Spinal cord (tissue), 10 donors: ENCODE measurements around the gene RSPO4. TPM values are rescaled to one million over a fixed set of nuclear protein-coding genes. Genes with fewer than 3 reads are reported as not detected.

ENCODE experiments used
- DNase-seq, 6 donors: peaks; one replicate each; pipeline versions ENCODE4 v3.0.0 to v3.0.0-alpha.2; 2013 to 2015; ENCODE audit warnings: low spot score in 6 of 6, low read depth in 4 of 6
- H3K27ac ChIP-seq: one replicate; pipeline ENCODE4 v1.5.1; 2013; ENCODE audit warnings: low read depth, low read length, control low read depth
- H3K27me3 ChIP-seq: one replicate; pipeline ENCODE4 v1.6.1; 2013; ENCODE audit warnings: low read length; ENCODE audit not compliant: control insufficient read depth, insufficient read depth
- H3K36me3 ChIP-seq: one replicate; pipeline ENCODE4 v1.6.1; 2013; ENCODE audit warnings: low read length; ENCODE audit not compliant: control insufficient read depth, insufficient read depth
- H3K4me1 ChIP-seq: one replicate; pipeline ENCODE4 v1.6.1; 2013; ENCODE audit warnings: low read length; ENCODE audit not compliant: control insufficient read depth, insufficient read depth
- H3K4me3 ChIP-seq: one replicate; pipeline ENCODE4 v1.5.1; 2013; ENCODE audit warnings: low read depth, low read length, control low read depth
- H3K9me3 ChIP-seq: one replicate; pipeline ENCODE4 v1.6.1; 2013; ENCODE audit warnings: low read length; ENCODE audit not compliant: control insufficient read depth, insufficient read depth
- WGBS: methylation state at CpG from one replicate; pipeline ENCODE4 v1.1.5; 2013; ENCODE audit warnings: missing lambda C conversion rate; ENCODE audit not compliant: insufficient coverage; 5-methylcytosine and 5-hydroxymethylcytosine counted together
- polyA plus RNA-seq, 2 donors: library from polyadenylated mRNA; unstranded; fragments of 120-200 nt; gene quantifications; one replicate each; pipeline ENCODE4 v1.2.1, GENCODE V29; 2013; ENCODE audit not compliant: insufficient read length in 2 of 2
- total RNA-seq, 2 donors: library from RNA; depleted of rRNA in 1 of 2; stranded (reverse); fragments of 120-200 nt in 1 of 2; fragments of >200 nt in 1 of 2; gene quantifications; one replicate each; pipeline versions ENCODE4 v1.2.3 to v1.2.4, GENCODE V29; 2013 to 2014
- donor health status: healthy.

The RSPO4 gene
- total and polyA plus RNA-seq, 4 donors: 0.39 to 7.8 (median 4.2) TPM

DNA sequence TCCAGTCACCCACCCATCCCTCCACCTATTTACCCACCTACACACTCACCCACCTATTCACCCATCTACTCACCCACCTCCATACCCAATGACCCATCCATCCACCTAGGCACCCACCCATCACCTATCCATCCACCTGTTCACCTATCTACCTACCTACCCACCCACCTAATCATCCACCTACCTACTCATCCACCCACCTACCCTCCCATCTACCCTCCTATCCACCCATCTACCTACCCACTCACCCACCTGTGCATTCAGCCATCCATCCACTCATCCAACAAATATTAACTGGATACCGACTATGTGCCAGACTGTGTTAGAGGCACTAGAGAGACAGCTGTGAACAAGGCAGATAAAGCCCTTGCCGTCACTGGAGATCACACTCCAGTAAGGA lies 40.3 kb downstream of the RSPO4 start:
- no peak overlapping the region for H3K4me3 ChIP-seq
- WGBS: 70% methylated on average over 1 of the region's 2 CpGs
- no peaks in the 10 kb centered on the region for H3K27me3 ChIP-seq
- no peak overlapping the region for H3K27ac ChIP-seq
- H3K36me3 ChIP-seq: peaks cover 3% of the 10 kb centered on the region
- no peak for DNase-seq
- H3K9me3 ChIP-seq: no peaks in the 10 kb centered on the region
- peaks cover 3% of the 10 kb centered on the region for H3K4me1 ChIP-seq

DNA sequence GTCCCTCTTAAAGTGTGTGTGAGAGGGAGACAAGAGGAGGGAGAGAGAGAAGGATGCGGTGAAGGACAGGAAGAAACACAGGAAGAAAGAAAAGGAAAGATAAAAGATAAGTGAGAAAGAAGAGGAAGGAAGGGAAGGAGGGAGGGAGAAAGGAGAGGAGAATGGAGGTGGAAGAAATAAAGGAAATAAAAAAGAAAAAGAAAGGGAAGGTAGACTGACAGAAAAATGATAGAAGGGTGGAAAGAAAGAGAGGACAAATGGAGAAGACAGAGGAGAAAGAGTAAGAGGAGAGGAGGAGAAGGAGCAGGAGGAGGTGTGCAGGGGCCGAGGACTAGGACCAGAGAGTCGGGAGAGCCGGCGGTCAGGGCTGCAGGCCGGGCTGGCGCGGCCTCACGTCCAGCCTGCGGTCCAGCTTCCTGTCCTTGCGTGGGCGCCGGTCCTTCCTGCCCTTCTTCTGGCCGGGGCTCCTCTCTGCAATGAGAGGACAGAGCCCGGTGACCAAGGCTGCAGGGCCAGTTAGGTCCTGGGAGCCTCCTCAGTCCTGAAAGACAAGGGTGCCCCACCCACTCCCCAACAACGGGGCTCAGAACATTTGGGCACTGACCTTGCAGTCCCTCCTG lies 42.0 kb downstream of the RSPO4 start:
- 89% methylated on average over 16 of the region's 16 CpGs for WGBS
- Histone ChIP-seq H3K36me3 (peaks cover 3% of the 10 kb centered on the region), H3K27me3 (no peaks in the 10 kb centered on the region), H3K9me3 (no peaks in the 10 kb centered on the region), H3K27ac (no peak overlapping the region), H3K4me1 (peaks cover 7% of the 10 kb centered on the region), H3K4me3 (no peak overlapping the region)
- DNase-seq: no peak

DNA sequence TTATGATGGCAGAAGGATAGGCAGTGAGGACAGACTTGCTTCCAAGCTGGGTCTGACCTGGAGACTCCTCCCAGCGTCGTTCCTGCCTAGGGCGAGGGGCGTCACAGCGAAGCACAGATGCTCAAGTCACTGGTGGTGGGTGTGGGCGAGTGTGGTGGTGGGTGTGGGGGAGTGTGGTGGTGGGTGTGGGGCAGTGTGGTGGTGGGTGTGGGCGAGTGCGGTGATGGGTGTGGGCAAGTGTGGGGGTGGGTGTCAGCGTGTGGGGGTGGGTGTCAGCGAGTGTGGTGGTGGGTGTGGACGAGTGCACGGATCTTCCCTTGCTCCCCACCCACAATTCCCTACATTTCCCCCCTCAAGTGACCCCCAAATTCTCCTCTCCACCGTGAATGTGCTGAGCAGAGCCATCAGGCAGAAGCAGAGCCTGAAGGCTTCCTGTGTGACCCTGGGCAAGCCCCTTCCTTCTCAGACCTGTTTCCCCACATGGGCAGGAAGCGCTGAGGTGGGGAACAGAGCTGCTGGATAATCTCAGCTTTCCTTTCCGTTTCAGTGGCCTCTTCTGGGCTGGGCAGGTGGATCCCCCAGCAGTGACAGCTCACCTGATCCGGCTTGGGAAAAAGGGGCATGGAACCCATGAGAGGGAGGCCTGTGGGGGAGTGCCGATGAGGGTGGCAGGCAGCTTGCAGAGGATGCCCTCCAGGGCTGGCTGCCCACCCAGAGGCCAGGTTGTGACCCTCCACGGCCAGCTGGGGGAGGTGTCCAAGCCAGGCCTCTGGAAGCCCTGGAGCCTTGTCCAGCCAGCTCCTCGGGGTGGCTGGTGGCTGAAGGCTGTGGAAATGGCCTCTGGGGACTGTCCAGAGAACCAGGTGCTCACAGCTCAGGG lies 42.9 kb downstream of the RSPO4 start:
- 69% methylated on average over 12 of the region's 19 CpGs for WGBS
- peaks cover 3% of the 10 kb centered on the region for H3K36me3 ChIP-seq
- H3K27me3 ChIP-seq: no peaks in the 10 kb centered on the region
- H3K27ac ChIP-seq: no peak overlapping the region
- H3K9me3 ChIP-seq: no peaks in the 10 kb centered on the region
- no peak for DNase-seq
- no peak overlapping the region for H3K4me3 ChIP-seq
- peaks cover 7% of the 10 kb centered on the region for H3K4me1 ChIP-seq

DNA sequence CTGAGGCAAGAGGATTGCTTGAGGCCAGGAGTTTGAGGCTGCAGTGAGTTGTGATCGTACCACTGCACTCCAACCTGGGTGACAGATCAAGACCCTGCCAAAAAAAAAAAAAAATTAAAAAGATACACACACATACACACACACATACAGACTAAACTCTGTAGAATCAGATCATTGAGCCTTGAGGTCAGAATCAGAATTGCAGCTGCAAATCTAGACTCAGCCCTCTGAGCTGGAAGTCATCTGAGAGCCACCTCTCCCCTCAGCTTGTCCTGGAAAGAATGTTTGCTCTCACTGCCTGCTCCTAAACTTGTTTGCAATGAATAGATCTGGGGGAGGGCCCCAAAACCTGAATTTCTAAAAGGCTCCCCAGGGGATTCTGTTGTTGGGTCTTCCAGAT lies 44.6 kb downstream of the RSPO4 start:
- Histone ChIP-seq H3K9me3 (no peaks in the 10 kb centered on the region), H3K4me3 (no peak overlapping the region), H3K27ac (no peak overlapping the region), H3K4me1 (peaks cover 7% of the 10 kb centered on the region), H3K36me3 (no peaks in the 10 kb centered on the region), H3K27me3 (no peaks in the 10 kb centered on the region)
- DNase-seq: no peak
- no CpG with 5 or more reads among the region's 1 CpG for WGBS

DNA sequence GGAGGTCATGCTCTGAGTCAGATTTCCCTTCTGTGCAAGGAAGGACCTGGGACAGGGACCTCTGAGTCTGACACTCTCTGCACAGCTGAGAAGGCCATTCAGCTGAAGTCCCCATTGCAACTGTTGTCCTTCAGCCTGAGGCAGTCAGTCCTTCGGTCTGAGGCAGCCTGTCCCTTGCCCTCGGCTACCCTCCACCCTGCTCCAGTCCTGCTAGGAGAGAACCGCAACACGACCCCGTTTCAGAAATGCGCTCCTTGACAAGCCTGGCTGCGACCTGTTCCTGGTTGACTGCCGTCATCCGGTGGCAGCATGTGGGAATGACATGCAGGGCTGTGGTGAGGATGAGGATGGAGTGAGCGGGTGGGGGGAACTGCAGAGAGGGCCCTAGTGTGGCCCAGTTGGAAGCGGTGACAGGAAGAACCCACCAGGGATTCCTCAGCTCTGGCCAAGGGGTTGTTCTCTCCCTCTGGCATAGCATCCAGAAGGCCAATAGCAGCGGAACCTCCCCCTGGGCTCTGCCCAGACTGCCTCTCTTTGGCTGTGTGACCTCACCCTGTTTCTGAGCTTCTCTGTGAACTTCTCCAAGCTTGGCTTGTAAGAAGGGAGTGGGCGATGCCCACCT lies 45.7 kb downstream of the RSPO4 start:
- Histone ChIP-seq H3K4me3 (no peak overlapping the region), H3K27ac (no peak overlapping the region), H3K27me3 (no peaks in the 10 kb centered on the region), H3K9me3 (no peaks in the 10 kb centered on the region), H3K36me3 (no peaks in the 10 kb centered on the region), H3K4me1 (peaks cover 6% of the 10 kb centered on the region)
- WGBS: 12% methylated on average over 11 of the region's 13 CpGs
- peak; percentile 26 to 92 (median 54) for DNase-seq

DNA sequence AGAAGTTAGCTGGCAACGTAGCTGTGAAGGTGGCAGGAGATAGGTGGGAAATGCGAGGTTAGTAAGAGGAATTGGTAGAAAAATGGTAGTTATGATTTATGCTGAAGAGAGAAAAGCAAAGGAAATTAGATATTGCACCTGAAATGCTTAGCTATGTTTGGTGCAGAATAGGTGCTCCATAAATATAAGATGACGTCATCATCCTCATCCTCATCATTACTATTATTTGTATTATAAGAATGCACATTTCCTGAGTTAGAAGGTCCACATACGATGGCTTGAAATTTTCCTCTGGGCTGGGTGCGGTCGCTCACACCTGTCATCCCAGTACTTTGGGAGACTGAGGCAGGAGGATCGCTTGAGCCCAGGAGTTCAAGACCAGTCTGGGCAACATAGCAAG lies 46.5 kb downstream of the RSPO4 start:
- WGBS: 85% methylated on average over 5 of the region's 7 CpGs
- Histone ChIP-seq H3K27me3 (no peaks in the 10 kb centered on the region), H3K27ac (no peak overlapping the region), H3K4me1 (peaks cover 4% of the 10 kb centered on the region), H3K4me3 (no peak overlapping the region), H3K36me3 (no peaks in the 10 kb centered on the region), H3K9me3 (no peaks in the 10 kb centered on the region)
- DNase-seq: no peak

DNA sequence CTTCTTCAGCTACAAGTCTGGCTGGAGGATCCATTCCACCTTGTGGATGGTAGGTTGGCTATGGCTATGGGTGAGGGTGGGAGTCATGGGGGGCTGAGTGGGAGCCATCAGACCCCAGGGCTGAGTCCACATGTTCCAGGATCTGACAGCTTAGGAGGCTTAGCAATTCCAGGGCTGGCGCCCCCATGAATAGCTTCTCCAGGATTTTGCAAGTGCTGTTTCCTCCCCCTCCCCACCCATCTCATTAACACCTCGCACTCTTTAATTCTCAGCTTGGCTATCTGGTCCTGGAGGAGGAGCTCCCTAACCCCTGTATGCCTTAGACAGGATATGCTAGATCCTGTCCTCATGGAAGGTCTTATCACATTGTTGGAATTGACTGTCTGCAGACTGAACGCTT lies 47.0 kb downstream of the RSPO4 start:
- H3K27me3 ChIP-seq: no peaks in the 10 kb centered on the region
- DNase-seq: no peak
- no peak overlapping the region for H3K4me3 ChIP-seq
- no peak overlapping the region for H3K27ac ChIP-seq
- H3K9me3 ChIP-seq: no peaks in the 10 kb centered on the region
- 25% methylated on average over 1 of the region's 3 CpGs for WGBS
- H3K36me3 ChIP-seq: no peaks in the 10 kb centered on the region
- H3K4me1 ChIP-seq: peaks cover 4% of the 10 kb centered on the region

DNA sequence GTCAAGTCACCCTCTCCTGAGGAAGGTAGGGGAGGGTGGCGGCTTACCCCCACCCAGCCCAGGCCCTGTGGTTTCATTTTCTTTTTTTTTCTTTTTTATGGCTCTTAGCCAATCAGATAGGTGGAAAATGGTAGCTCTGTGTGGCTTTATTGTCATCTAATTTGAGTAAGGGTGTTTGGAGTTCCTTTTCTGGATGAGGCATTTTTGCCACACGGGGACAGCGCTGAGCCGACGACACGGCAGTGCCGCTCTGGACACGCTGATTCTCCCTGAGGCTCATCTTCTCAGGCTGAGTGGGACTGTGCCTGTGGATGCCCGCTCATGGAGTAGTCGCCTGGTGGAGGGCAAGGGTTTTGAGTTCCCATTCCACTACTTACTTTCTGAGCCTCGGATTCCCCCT lies 48.4 kb downstream of the RSPO4 start:
- Histone ChIP-seq H3K9me3 (no peaks in the 10 kb centered on the region), H3K27me3 (no peaks in the 10 kb centered on the region), H3K4me1 (peaks cover 4% of the 10 kb centered on the region), H3K27ac (no peak overlapping the region), H3K4me3 (no peak overlapping the region), H3K36me3 (no peaks in the 10 kb centered on the region)
- no CpG with 5 or more reads among the region's 11 CpGs for WGBS
- peak in 1 of 6 donors; percentile 8 for DNase-seq

DNA sequence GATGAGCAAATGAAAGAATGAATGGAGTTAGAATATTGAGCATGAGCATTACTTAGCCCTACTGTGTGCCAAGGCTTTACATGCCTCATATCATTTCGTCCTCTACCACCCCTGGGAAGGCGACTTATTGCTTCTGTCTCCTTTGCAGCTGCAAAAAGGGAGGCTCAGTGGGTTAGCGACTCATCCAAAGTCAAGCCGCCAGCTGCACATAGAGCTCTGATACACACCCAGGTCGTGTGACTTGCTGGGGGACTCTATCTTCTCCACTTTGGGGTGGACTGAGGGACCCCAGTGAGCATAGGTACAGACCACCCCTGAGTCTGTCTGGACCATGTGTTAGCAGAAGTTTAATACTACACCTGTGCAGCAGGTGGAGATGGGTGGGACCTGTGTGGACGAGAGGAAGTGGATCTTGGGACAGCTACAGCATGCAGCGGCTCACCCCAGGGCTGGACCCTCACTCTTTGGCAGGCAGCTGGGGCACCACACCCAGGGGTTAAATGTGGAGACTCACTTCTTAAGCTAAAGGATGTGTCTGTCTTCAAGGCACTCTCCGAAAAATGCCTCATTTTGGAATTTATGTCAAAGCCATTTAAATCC lies 49.8 kb downstream of the RSPO4 start:
- Histone ChIP-seq H3K27ac (no peak overlapping the region), H3K27me3 (no peaks in the 10 kb centered on the region), H3K4me1 (peaks cover 4% of the 10 kb centered on the region), H3K9me3 (no peaks in the 10 kb centered on the region), H3K4me3 (no peak overlapping the region), H3K36me3 (no peaks in the 10 kb centered on the region)
- WGBS: 85% methylated on average over 6 of the region's 8 CpGs
- DNase-seq: no peak
